Karpas-422 (cell line): ENCODE measurements around the gene FLAD1. TPM values are rescaled to one million over a fixed set of nuclear protein-coding genes. Genes with fewer than 3 reads are reported as not detected.

ENCODE experiments used
- DNase-seq: peaks from one replicate; pipeline ENCODE4 v3.0.0-alpha.2; 2015
- H2AFZ ChIP-seq: fragments of 200-600 bp; sonication (generic); 2 replicates; pipeline ENCODE4 v1.6.1; 2014; ENCODE audit warnings: antibody characterized with exemption, low read length, mixed read lengths
- H3K27ac ChIP-seq: fragments of 200-600 bp; sonication (generic); 2 replicates; pipeline ENCODE4 v1.5.1; 2014; ENCODE audit warnings: mild to moderate bottlenecking, low read length, moderate library complexity
- H3K27me3 ChIP-seq: fragments of 200-600 bp; sonication (generic); 2 replicates; pipeline ENCODE4 v1.6.1; 2014; ENCODE audit warnings: low read length, mixed read lengths
- H3K36me3 ChIP-seq: fragments of 200-600 bp; sonication (generic); 2 replicates; pipeline ENCODE4 v1.6.1; 2014; ENCODE audit warnings: low read length, mixed read lengths; ENCODE audit not compliant: insufficient read depth
- H3K4me1 ChIP-seq: fragments of 200-600 bp; sonication (generic); 2 replicates; pipeline ENCODE4 v1.6.1; 2014; ENCODE audit warnings: mild to moderate bottlenecking, low read length, mixed read lengths
- H3K4me2 ChIP-seq: fragments of 200-600 bp; sonication (generic); 2 replicates; pipeline ENCODE4 v1.6.1; 2014; ENCODE audit warnings: low read length, low read depth, mild to moderate bottlenecking; ENCODE audit not compliant: poor library complexity, severe bottlenecking
- H3K4me3 ChIP-seq: fragments of 200-600 bp; sonication (generic); 2 replicates; pipeline ENCODE4 v1.5.1; 2014; ENCODE audit warnings: mild to moderate bottlenecking, antibody characterized with exemption, low read length, mixed read lengths
- H3K79me2 ChIP-seq: fragments of 200-600 bp; sonication (generic); 2 replicates; pipeline ENCODE4 v1.6.1; 2014; ENCODE audit warnings: mild to moderate bottlenecking, low read length, mixed read lengths
- H3K9ac ChIP-seq: fragments of 200-600 bp; sonication (generic); 2 replicates; pipeline ENCODE4 v1.6.0; 2014; ENCODE audit warnings: low read length
- H3K9me2 ChIP-seq: fragments of 200-600 bp; sonication (generic), shearing (Covaris generic); replicated peaks from 2 replicates; pipeline ENCODE4 v1.6.0; 2014; ENCODE audit warnings: mild to moderate bottlenecking, low read length, moderate library complexity; ENCODE audit not compliant: insufficient read depth
- H3K9me3 ChIP-seq: fragments of 300-700, 200-600 bp; sonication (generic); 2 replicates; pipeline ENCODE4 v1.6.1; 2014; ENCODE audit warnings: low read length, mixed read lengths
- H4K20me1 ChIP-seq: fragments of 200-600 bp; sonication (generic); 2 replicates; pipeline ENCODE4 v1.6.1; 2014; ENCODE audit warnings: mild to moderate bottlenecking, antibody characterized with exemption, low read length, low read depth; ENCODE audit not compliant: insufficient read depth
- total RNA-seq: library from RNA; depleted of rRNA; stranded (reverse); fragments of >200 nt; shearing (Covaris generic); gene quantifications from 2 replicates; pipeline ENCODE4 v1.2.3, GENCODE V29; 2014; ENCODE audit warnings: low replicate concordance

The FLAD1 gene
- total RNA-seq, 1 experiment from 2014 or later, result 48.7 TPM

DNA sequence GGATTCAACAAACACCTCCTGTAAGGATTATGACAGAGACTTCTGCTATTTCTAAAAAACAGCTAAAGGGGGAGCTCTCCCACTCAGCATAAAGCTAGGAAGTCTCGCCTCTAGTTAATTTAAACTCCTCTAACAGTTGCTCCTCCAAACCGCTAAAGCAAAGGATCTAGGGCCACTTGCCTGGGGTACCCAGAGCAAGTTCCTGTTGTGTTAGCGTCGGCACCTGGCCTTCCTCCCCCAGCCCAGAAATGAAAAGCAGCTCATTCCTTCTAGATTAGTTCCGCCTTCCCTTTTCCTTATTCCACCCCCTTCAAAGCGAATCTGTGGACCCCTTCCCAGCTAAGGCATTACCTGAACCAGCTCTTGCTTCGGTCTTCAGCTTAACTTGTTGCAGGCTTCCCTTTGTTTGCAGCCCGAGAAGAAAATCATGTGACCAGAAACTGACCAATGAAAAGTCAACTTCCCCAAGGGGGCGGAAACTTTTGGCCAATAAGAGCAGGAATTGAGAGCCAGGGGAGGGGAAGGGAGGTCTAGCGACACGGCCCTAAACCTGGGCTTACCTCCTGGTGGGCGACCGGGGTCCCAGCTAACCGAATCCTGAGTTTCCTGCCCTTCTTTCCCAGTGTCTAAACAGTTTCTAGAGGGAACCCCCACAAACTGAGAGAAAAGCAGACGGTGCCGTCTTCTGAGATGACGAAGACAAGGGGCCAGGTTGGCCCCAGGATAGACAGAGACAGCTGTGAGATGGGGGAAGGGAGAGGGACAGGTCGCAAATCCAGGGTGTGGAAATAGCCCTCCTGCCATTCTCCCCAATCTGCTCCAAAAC, 27.2 kb upstream of the FLAD1 start, which contains the start of gene PBXIP1:
TSS of gene PBXIP1 (minus strand) at position 382 of the 826 bp plus-strand sequence. CDS start 2,378 bp downstream, outside the sequence.
- Histone ChIP-seq H3K79me2 (peaks cover 42% of the 10 kb centered on the region), H2AFZ (no peak within 1 kb of the TSS)

DNA sequence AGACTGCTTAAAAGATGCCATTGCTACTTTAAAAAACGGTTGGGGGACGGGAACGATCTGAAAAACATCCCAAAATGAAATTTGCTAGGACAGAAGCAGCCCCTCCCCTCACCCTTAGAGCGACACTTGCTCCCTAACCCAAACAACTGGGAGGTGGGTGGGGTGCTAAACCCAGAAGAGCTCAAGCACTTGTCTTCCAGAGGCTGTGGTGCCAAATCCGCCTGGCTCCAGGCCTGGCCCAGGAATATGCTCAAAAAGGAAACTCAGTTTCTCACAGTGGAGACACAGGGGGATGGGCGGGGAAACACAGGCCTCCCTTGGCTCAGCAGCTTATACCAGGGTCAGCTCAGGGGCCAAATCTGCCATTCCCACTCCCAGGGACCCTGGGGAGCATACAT, 26.6 kb upstream of the FLAD1 start:
- Histone ChIP-seq H3K4me2 (peak overlapping the region; percentile 83), H3K4me3 (peak overlapping the region; percentile 72), H3K4me1 (peaks cover 61% of the 10 kb centered on the region), H4K20me1 (no peaks in the 10 kb centered on the region), H2AFZ (no peak overlapping the region), H3K27me3 (no peaks in the 10 kb centered on the region), H3K79me2 (peaks cover 41% of the 10 kb centered on the region), H3K36me3 (no peaks in the 10 kb centered on the region), H3K27ac (peak overlapping the region; percentile 39), H3K9me3 (no peaks in the 10 kb centered on the region), H3K9me2 (no peaks in the 10 kb centered on the region), H3K9ac (peak overlapping the region; percentile 74)
- DNase-seq, result no peak

More for the DNA sequence above, 27.2 kb upstream of the FLAD1 start, which contains the start of gene PBXIP1:
- peak within 1 kb of the TSS; percentile 83 for H3K4me2 ChIP-seq
- H3K27me3 ChIP-seq, result no peaks in the 10 kb centered on the region
- DNase-seq, result peak; percentile 97
- no peaks in the 10 kb centered on the region for H3K9me3 ChIP-seq
- no peaks in the 10 kb centered on the region for H3K9me2 ChIP-seq
- H3K4me3 ChIP-seq, result peak within 1 kb of the TSS; percentile 72
- peaks cover 67% of the 10 kb centered on the region for H3K4me1 ChIP-seq
- no peaks in the 10 kb centered on the region for H3K36me3 ChIP-seq
- peak within 1 kb of the TSS; percentile 88 for H3K27ac ChIP-seq
- H3K9ac ChIP-seq, result peak within 1 kb of the TSS; percentile 74
- no peaks in the 10 kb centered on the region for H4K20me1 ChIP-seq

DNA sequence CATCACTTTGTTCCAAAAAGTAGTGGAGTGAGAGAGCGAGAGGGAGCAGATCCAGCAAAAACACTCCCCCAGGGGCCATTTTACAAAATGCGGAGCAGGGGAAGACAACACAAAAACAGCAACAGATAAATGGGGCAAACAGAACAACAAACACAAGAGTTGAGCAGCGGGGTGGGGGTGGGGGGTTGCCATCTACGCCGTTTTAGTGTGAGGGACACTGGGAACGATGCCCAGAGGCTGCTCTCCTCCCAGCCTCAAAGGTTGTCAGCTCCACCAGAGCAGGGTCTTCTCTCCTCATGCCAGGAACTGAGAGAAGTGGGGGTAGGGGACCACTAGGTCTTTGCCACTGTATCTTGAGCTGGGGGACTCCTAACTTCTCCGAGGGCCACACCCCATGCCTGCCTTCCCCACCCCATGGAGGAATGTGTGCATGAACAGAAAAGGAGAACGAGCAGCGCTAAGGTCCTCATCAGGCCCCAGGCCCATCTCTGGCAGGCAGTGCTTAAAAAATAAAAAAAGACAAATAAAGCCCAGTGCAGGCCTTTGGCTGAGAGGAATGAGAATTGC, 26.0 kb upstream of the FLAD1 start:
- Histone ChIP-seq H3K9me2 (no peaks in the 10 kb centered on the region), H4K20me1 (no peaks in the 10 kb centered on the region), H3K9ac (peak overlapping the region; percentile 74; the same call in 1 of the 2 replicates), H3K4me3 (no peak overlapping the region), H2AFZ (no peak overlapping the region), H3K79me2 (peaks cover 41% of the 10 kb centered on the region), H3K27me3 (no peaks in the 10 kb centered on the region), H3K4me1 (peaks cover 55% of the 10 kb centered on the region), H3K27ac (peak overlapping the region; percentile 39; the same call in 1 of the 2 replicates), H3K9me3 (no peaks in the 10 kb centered on the region), H3K4me2 (peak overlapping the region; percentile 83), H3K36me3 (no peaks in the 10 kb centered on the region)
- DNase-seq, result no peak

DNA sequence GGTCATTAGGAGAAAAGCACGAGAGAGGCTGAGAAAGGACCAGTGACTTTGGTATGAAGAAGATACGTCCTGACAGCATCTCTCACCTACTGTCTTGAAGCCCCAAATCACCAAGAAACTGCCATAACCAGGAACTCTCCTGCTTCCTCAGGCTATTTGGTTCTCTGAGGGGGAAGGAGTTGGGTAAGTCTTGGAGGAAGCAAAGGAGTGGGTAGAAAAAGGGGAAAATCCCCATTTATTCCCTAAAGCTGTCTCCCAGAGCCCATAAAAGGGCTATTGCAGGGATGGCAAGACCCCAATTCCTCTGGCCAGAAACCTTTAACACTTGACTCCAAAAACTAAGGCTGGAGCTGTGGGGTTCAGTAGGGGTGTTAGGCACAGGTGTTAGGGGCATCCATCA, 25.1 kb upstream of the FLAD1 start:
- Histone ChIP-seq H4K20me1 (no peaks in the 10 kb centered on the region), H3K4me3 (no peak overlapping the region), H3K36me3 (no peaks in the 10 kb centered on the region), H3K27me3 (no peaks in the 10 kb centered on the region), H3K79me2 (peaks cover 44% of the 10 kb centered on the region), H3K4me2 (no peak overlapping the region), H3K9me3 (no peaks in the 10 kb centered on the region), H3K9me2 (no peaks in the 10 kb centered on the region), H3K4me1 (peaks cover 53% of the 10 kb centered on the region), H2AFZ (no peak overlapping the region), H3K9ac (no peak overlapping the region), H3K27ac (no peak overlapping the region)
- DNase-seq, result no peak

DNA sequence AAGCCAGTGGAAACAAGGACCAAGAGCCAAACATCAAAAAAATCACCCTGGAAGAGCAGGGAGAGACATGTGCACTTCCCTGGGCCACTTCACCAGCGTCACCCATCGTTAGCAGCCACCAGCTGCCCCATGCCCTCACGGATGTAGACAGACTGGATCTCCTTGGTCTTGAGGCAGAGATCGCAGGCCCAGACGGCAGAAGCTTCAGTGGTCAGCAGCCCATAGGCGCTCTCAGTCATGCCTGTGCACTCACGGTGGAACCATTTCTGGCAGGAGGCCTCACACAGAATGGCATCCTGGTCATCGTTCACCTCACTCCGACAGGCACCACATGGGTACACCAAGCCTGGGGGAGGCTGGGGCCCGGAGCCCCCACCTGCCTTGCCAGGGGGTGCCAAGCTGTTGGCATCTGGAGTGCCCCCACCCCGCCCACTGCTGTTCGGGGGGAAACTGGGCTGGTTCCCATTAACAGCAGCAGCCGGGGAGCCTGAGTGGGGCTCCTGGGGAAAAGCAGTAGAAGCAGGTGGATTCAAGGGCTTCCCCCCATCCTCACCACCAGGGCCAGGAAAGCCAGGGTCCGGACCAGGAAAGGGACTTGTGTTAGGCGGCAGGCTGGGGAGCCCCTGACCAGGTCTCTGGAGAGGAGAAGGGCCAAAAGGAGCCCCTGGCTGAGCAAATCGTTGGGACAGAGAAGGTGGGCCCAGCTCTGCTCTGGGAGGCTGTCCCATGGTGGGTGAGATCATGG, 24.3 kb upstream of the FLAD1 start:
- peaks cover 43% of the 10 kb centered on the region for H3K79me2 ChIP-seq
- no peak overlapping the region for H3K27ac ChIP-seq
- H3K4me2 ChIP-seq, result no peak overlapping the region

DNA sequence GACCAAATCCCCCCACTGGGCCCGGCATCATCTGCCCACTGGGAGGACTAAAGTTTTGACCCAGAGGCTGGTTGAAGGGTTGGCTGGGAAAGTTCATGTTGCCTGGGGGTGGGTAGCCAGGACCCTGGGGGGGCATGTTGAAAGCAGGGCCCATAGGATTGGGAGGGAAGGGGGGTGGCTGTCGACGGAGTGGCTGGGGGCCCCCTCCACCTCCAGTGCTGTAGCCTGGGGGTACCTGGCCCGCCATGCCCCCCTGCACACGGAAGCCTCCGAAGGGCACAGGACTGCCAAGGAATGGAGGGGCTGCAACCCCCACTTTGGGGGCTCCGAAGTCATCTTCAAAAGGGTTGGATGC, 23.7 kb upstream of the FLAD1 start:
- no peak for DNase-seq
- Histone ChIP-seq H3K36me3 (peaks cover 8% of the 10 kb centered on the region; the same call in 1 of the 2 replicates), H3K9me3 (no peaks in the 10 kb centered on the region), H3K4me2 (no peak overlapping the region), H3K4me3 (no peak overlapping the region), H3K27me3 (no peaks in the 10 kb centered on the region), H3K4me1 (peaks cover 48% of the 10 kb centered on the region), H3K27ac (no peak overlapping the region), H2AFZ (no peak overlapping the region), H3K79me2 (peaks cover 39% of the 10 kb centered on the region), H4K20me1 (no peaks in the 10 kb centered on the region), H3K9ac (no peak overlapping the region), H3K9me2 (no peaks in the 10 kb centered on the region)

More for the DNA sequence above, 24.3 kb upstream of the FLAD1 start:
- H3K4me3 ChIP-seq, result no peak overlapping the region
- peaks cover 6% of the 10 kb centered on the region; the same call in 1 of the 2 replicates for H3K36me3 ChIP-seq
- no peak for DNase-seq
- peaks cover 53% of the 10 kb centered on the region for H3K4me1 ChIP-seq
- no peaks in the 10 kb centered on the region for H3K27me3 ChIP-seq
- H2AFZ ChIP-seq, result no peak overlapping the region
- H3K9me2 ChIP-seq, result no peaks in the 10 kb centered on the region
- no peaks in the 10 kb centered on the region for H3K9me3 ChIP-seq
- no peaks in the 10 kb centered on the region for H4K20me1 ChIP-seq
- H3K9ac ChIP-seq, result no peak overlapping the region

DNA sequence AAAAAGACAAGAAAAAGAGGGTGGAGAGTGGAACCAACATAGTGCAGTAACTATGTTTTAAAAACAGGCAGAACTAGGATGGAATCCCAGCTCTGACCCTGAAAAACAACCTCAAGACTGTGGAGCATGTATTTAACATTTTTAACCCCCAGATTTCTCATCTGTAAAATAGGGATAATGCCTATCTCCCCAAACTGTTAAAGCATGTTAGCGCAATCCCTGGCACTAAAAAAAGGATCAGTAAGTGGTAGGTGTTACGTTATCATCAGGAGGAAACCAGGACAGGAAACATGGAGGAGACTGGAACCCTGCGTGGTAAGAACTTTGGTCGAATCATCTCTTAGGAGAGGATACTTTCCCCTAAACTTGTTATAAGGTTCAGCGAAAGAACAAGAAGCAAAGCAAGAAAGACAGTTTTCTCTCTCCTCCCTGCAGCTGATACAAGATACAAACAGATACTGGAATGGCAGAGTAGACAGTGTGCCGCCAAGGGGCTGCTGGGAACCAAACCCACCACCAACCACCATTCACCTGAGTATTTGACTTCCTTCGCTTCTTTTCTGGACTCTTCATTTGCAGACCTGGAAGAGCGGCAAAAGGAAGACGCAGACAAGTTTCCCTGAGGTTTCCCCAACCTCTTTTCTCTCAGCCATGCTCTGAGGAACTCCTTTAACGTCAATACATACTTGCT, 22.6 kb upstream of the FLAD1 start:
- Histone ChIP-seq H3K4me1 (peaks cover 36% of the 10 kb centered on the region), H3K9ac (peak overlapping the region; percentile 98), H3K4me3 (peak overlapping the region; percentile 93), H3K36me3 (peaks cover 8% of the 10 kb centered on the region; the same call in 1 of the 2 replicates), H3K27me3 (no peaks in the 10 kb centered on the region), H3K27ac (peak overlapping the region; percentile 87), H3K4me2 (peak overlapping the region; percentile 89), H3K9me3 (no peaks in the 10 kb centered on the region), H3K79me2 (peaks cover 32% of the 10 kb centered on the region), H2AFZ (no peak overlapping the region), H3K9me2 (no peaks in the 10 kb centered on the region), H4K20me1 (no peaks in the 10 kb centered on the region)
- DNase-seq, result peak; percentile 58
